Measurements from ENCODE around the gene IRGQ.
"Not testable (repeated sequence)": the region's sequence is repeated elsewhere in the genome, so short reads cannot be mapped to it uniquely, and the experiment has no call there.

The IRGQ gene

GRCh38 chr19:43569657-43570056 is 26.3 kb downstream of the IRGQ start:
- DNase-seq: no peak

- no peak for DNase-seq
Measured at GRCh38 chr19:43564800-43565199, 31.1 kb downstream of the IRGQ start.

- DNase-seq: no peak
Measured at GRCh38 chr19:43563816-43564457, 32.0 kb downstream of the IRGQ start.

GRCh38 chr19:43562698-43563241 is 33.2 kb downstream of the IRGQ start:
- peak; percentile 39 for DNase-seq

GRCh38 chr19:43562226-43562697 is 33.7 kb downstream of the IRGQ start:
- no peak for DNase-seq

GRCh38 chr19:43561139-43561970 is 34.6 kb downstream of the IRGQ start:
- no peak for DNase-seq

- no peak for DNase-seq
Measured at GRCh38 chr19:43560687-43561086, 35.2 kb downstream of the IRGQ start.

GRCh38 chr19:43555185-43555770 is 40.7 kb downstream of the IRGQ start:
- DNase-seq: peak; percentile 43

- no peak for DNase-seq
Measured at GRCh38 chr19:43554317-43554895, 41.5 kb downstream of the IRGQ start.

GRCh38 chr19:43553656-43554055 is 42.3 kb downstream of the IRGQ start:
- no peak for DNase-seq

- no peak for DNase-seq
Measured at GRCh38 chr19:43552616-43553015, 43.3 kb downstream of the IRGQ start.

- no peak for DNase-seq
Measured at GRCh38 chr19:43552198-43552450, 43.8 kb downstream of the IRGQ start.

GRCh38 chr19:43551399-43552197 is 44.3 kb downstream of the IRGQ start:
- DNase-seq: no peak

- DNase-seq: no peak
Measured at GRCh38 chr19:43548706-43549105, 47.2 kb downstream of the IRGQ start.

GRCh38 chr19:43547926-43548325 is 48.0 kb downstream of the IRGQ start:
- DNase-seq: not testable (repeated sequence)

GRCh38 chr19:43546581-43546980 is 49.4 kb downstream of the IRGQ start:
- DNase-seq: no peak

- no peak for DNase-seq
Measured at GRCh38 chr19:43545981-43546380, 50.0 kb downstream of the IRGQ start.

- no peak for DNase-seq
Measured at GRCh38 chr19:43545276-43545675, 50.7 kb downstream of the IRGQ start.

GRCh38 chr19:43544077-43544476 is 51.9 kb downstream of the IRGQ start:
- DNase-seq: no peak

- no peak for DNase-seq
Measured at GRCh38 chr19:43541920-43542650, 53.8 kb downstream of the IRGQ start.

GRCh38 chr19:43540381-43540780 is 55.6 kb downstream of the IRGQ start:
- DNase-seq: no peak

- no peak for DNase-seq
Measured at GRCh38 chr19:43538922-43539321, 57.0 kb downstream of the IRGQ start.

Data from NCI-H2227 treated with DMSO at 0.1 percent for 48 hours (cell line).